B cell (primary cell): ENCODE data around the gene MYO1H.

Experiments used
- EZH2 ChIP-seq: IDR thresholded peaks from 2 replicates; pipeline ENCODE4 v1.6.1; 2012; ENCODE audit warnings: borderline replicate concordance, low read depth, mild to moderate bottlenecking, moderate library complexity, low read length; ENCODE audit not compliant: insufficient read depth, poor library complexity, severe bottlenecking
- TF ChIP-seq, protein P1 (sequence below): fragments of 200-600 bp; IDR thresholded peaks from one replicate; pipeline ENCODE4 v1.8.0; 2022; ENCODE audit warnings: antibody characterized with exemption, mild to moderate bottlenecking

GRCh38 chr12:109329686-109330085, 18.0 kb upstream of the MYO1H start:
- TF ChIP-seq, protein P1, sequence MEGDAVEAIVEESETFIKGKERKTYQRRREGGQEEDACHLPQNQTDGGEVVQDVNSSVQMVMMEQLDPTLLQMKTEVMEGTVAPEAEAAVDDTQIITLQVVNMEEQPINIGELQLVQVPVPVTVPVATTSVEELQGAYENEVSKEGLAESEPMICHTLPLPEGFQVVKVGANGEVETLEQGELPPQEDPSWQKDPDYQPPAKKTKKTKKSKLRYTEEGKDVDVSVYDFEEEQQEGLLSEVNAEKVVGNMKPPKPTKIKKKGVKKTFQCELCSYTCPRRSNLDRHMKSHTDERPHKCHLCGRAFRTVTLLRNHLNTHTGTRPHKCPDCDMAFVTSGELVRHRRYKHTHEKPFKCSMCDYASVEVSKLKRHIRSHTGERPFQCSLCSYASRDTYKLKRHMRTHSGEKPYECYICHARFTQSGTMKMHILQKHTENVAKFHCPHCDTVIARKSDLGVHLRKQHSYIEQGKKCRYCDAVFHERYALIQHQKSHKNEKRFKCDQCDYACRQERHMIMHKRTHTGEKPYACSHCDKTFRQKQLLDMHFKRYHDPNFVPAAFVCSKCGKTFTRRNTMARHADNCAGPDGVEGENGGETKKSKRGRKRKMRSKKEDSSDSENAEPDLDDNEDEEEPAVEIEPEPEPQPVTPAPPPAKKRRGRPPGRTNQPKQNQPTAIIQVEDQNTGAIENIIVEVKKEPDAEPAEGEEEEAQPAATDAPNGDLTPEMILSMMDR = no peak
- TF ChIP-seq EZH2 = no peak
